Measurements from ENCODE around the gene SDCBP2. TPM values are rescaled to one million over a fixed set of nuclear protein-coding genes. Genes with fewer than 3 reads are reported as not detected.

Gene SDCBP2
- total RNA-seq, 1 donor from 2014 or later, result 4.6 TPM

- no peaks in the 10 kb centered on the region for H3K9me3 Mint-ChIP-seq (ENCODE audit: unreplicated experiment)
- no peak overlapping the region for H3K27ac Mint-ChIP-seq (ENCODE audit: unreplicated experiment)
- peaks cover 3% of the 10 kb centered on the region for H3K27me3 Mint-ChIP-seq (ENCODE audit: low read depth, unreplicated experiment)
- no peaks in the 10 kb centered on the region for H3K36me3 ChIP-seq (ENCODE audit: insufficient read depth, low read length)
- no peak for DNase-seq (ENCODE audit: low read depth)
- H4K20me1 ChIP-seq (ENCODE audit: insufficient read depth, low read length), result peaks cover 12% of the 10 kb centered on the region
- no peak overlapping the region for H3K4me3 Mint-ChIP-seq (ENCODE audit: unreplicated experiment)
- no peaks in the 10 kb centered on the region for H3K27me3 ChIP-seq (ENCODE audit: insufficient read depth, low read length)
- no peak overlapping the region for H3K4me3 ChIP-seq (ENCODE audit: insufficient read depth, low read depth, low read length)
- no peaks in the 10 kb centered on the region for H3K9me3 ChIP-seq (ENCODE audit: insufficient read depth, low read depth, low read length)
- peaks cover 12% of the 10 kb centered on the region for H3K4me1 Mint-ChIP-seq (ENCODE audit: low read depth, unreplicated experiment)
- H3K4me2 ChIP-seq (ENCODE audit: low read length), result no peak overlapping the region
- no peak overlapping the region for H3K9ac ChIP-seq (ENCODE audit: low read length)
- no peaks in the 10 kb centered on the region for H3K4me1 ChIP-seq (ENCODE audit: insufficient read depth, low read length)
- no peak for FAIRE-seq
- no peak overlapping the region for H2AFZ ChIP-seq (ENCODE audit: low read depth, low read length)
- H3K27ac ChIP-seq (ENCODE audit: low read depth, low read length), result no peak overlapping the region
- H3K36me3 Mint-ChIP-seq (ENCODE audit: low read depth, unreplicated experiment), result peaks cover 14% of the 10 kb centered on the region
- TF ChIP-seq CTCF (IDR thresholded peaks at IDR 0.05; ENCODE audit: insufficient read depth, low read depth, low read length) (no peak), EZH2 (IDR thresholded peaks at IDR 0.05; ENCODE audit: insufficient read depth, low read length) (no peak)
- no peaks in the 10 kb centered on the region for H3K79me2 ChIP-seq (ENCODE audit: insufficient read depth, low read length)
Observed at GRCh38 chr20:1293641-1294379, 35.1 kb downstream of the SDCBP2 start.

- H3K9me3 Mint-ChIP-seq (ENCODE audit: unreplicated experiment), result no peaks in the 10 kb centered on the region
- FAIRE-seq (no peak), DNase-seq (ENCODE audit: low read depth) (no peak)
- no peaks in the 10 kb centered on the region for H3K9me3 ChIP-seq (ENCODE audit: insufficient read depth, low read depth, low read length)
- H3K4me3 ChIP-seq (ENCODE audit: insufficient read depth, low read depth, low read length), result no peak overlapping the region
- H4K20me1 ChIP-seq (ENCODE audit: insufficient read depth, low read length), result peaks cover 12% of the 10 kb centered on the region
- H3K27me3 Mint-ChIP-seq (ENCODE audit: low read depth, unreplicated experiment), result no peaks in the 10 kb centered on the region
- no peak overlapping the region for H3K27ac ChIP-seq (ENCODE audit: low read depth, low read length)
- no peak overlapping the region for H3K4me3 Mint-ChIP-seq (ENCODE audit: unreplicated experiment)
- no peaks in the 10 kb centered on the region for H3K27me3 ChIP-seq (ENCODE audit: insufficient read depth, low read length)
- no peaks in the 10 kb centered on the region for H3K4me1 ChIP-seq (ENCODE audit: insufficient read depth, low read length)
- H3K36me3 ChIP-seq (ENCODE audit: insufficient read depth, low read length), result no peaks in the 10 kb centered on the region
- no peak overlapping the region for H3K27ac Mint-ChIP-seq (ENCODE audit: unreplicated experiment)
- no peak overlapping the region for H2AFZ ChIP-seq (ENCODE audit: low read depth, low read length)
- peaks cover 12% of the 10 kb centered on the region for H3K4me1 Mint-ChIP-seq (ENCODE audit: low read depth, unreplicated experiment)
- H3K36me3 Mint-ChIP-seq (ENCODE audit: low read depth, unreplicated experiment), result peaks cover 13% of the 10 kb centered on the region
- no peaks in the 10 kb centered on the region for H3K79me2 ChIP-seq (ENCODE audit: insufficient read depth, low read length)
- TF ChIP-seq CTCF (IDR thresholded peaks at IDR 0.05; ENCODE audit: insufficient read depth, low read depth, low read length) (no peak), EZH2 (IDR thresholded peaks at IDR 0.05; ENCODE audit: insufficient read depth, low read length) (no peak)
- no peak overlapping the region for H3K4me2 ChIP-seq (ENCODE audit: low read length)
- H3K9ac ChIP-seq (ENCODE audit: low read length), result no peak overlapping the region
Observed at GRCh38 chr20:1292620-1293019, 36.3 kb downstream of the SDCBP2 start.

- DNase-seq (ENCODE audit: low read depth) (peak; percentile 45), FAIRE-seq (peak; percentile 52)
- Histone ChIP-seq H3K36me3 (ENCODE audit: insufficient read depth, low read length) (no peaks in the 10 kb centered on the region), H3K79me2 (ENCODE audit: insufficient read depth, low read length) (no peaks in the 10 kb centered on the region), H3K27me3 (ENCODE audit: insufficient read depth, low read length) (no peaks in the 10 kb centered on the region), H3K4me1 (ENCODE audit: insufficient read depth, low read length) (no peaks in the 10 kb centered on the region), H3K27ac (ENCODE audit: low read depth, low read length) (no peak overlapping the region), H3K9ac (ENCODE audit: low read length) (no peak overlapping the region), H2AFZ (ENCODE audit: low read depth, low read length) (no peak overlapping the region), H3K4me3 (ENCODE audit: insufficient read depth, low read depth, low read length) (no peak overlapping the region), H3K4me2 (ENCODE audit: low read length) (no peak overlapping the region), H3K9me3 (ENCODE audit: insufficient read depth, low read depth, low read length) (no peaks in the 10 kb centered on the region), H4K20me1 (ENCODE audit: insufficient read depth, low read length) (peaks cover 12% of the 10 kb centered on the region)
- Mint-ChIP-seq H3K4me1 (ENCODE audit: low read depth, unreplicated experiment) (peaks cover 12% of the 10 kb centered on the region), H3K27me3 (ENCODE audit: low read depth, unreplicated experiment) (no peaks in the 10 kb centered on the region), H3K9me3 (ENCODE audit: unreplicated experiment) (no peaks in the 10 kb centered on the region), H3K4me3 (ENCODE audit: unreplicated experiment) (no peak overlapping the region), H3K27ac (ENCODE audit: unreplicated experiment) (no peak overlapping the region), H3K36me3 (ENCODE audit: low read depth, unreplicated experiment) (peaks cover 12% of the 10 kb centered on the region)
- TF ChIP-seq EZH2 (IDR thresholded peaks at IDR 0.05; ENCODE audit: insufficient read depth, low read length) (no peak), CTCF (IDR thresholded peaks at IDR 0.05; ENCODE audit: insufficient read depth, low read depth, low read length) (no peak)
Observed at GRCh38 chr20:1291191-1291741, 37.7 kb downstream of the SDCBP2 start.

All from astrocyte (in vitro differentiated cells and primary cell).